ENCODE results near the gene AXDND1. TPM values are rescaled to one million over a fixed set of nuclear protein-coding genes. Genes with fewer than 3 reads are reported as not detected.

Gene AXDND1
- total and polyA plus RNA-seq, 9 of the 15 experiments (the other 6 are each of a cell fraction or from before 2014, with no cell fraction given) = 0.03 to 0.13 (median 0.06) TPM; not detected in 5

GRCh38 chr1:179598631-179599030, 232.9 kb downstream of the AXDND1 start:
- Histone ChIP-seq H3K79me2 (ENCODE audit: control insufficient read depth, insufficient read depth, low read length) (no peaks in the 10 kb centered on the region), H3K4me3 (no peak overlapping the region), H3K9me1 (ENCODE audit: control insufficient read depth, insufficient read depth, low read length) (no peaks in the 10 kb centered on the region), H4K20me1 (replicated peaks; ENCODE audit: control insufficient read depth, insufficient read depth, low read length) (no peaks in the 10 kb centered on the region), H3K4me2 (ENCODE audit: insufficient read depth, low read length) (no peak overlapping the region), H2AFZ (ENCODE audit: low read depth, low read length) (no peak overlapping the region), H3K27ac (ENCODE audit: extremely low read depth, low read depth, low read length) (no peak overlapping the region), H3K4me1 (replicated peaks in 1 of 2; ENCODE audit: control insufficient read depth in 2 of 2, insufficient read depth in 2 of 2, low read length in 2 of 2) (no peaks in the 10 kb centered on the region), H3K9ac (ENCODE audit: insufficient read depth in 1 of 2, low read depth in 2 of 2, low read length in 2 of 2) (no peak overlapping the region), H3K36me3 (ENCODE audit: control insufficient read depth, insufficient read depth, low read length) (no peaks in the 10 kb centered on the region), H3K9me3 (replicated peaks; ENCODE audit: control insufficient read depth, insufficient read depth, low read depth, low read length) (no peaks in the 10 kb centered on the region), H3K27me3 (ENCODE audit: control insufficient read depth in 2 of 2, insufficient read depth in 2 of 2, low read length in 2 of 2) (peaks cover 0 to 1% of the 10 kb centered on the region in 2 experiments; a peak in 1 of 5 replicates)
- FAIRE-seq (no peak), ATAC-seq (no peak), DNase-seq (ENCODE audit: extremely low read depth in 1 of 4, low spot score in 3 of 4) (no peak)
- ChIA-PET CTCF (ENCODE audit: low intra/inter-chr PET ratio) (interaction anchor here (0.7 kb wide), 2 partner anchors 347 to 416 kb away, joined by 3 to 4 read pairs; no protein-coding TSS in a partner anchor), POLR2A (no interaction called here)
- intact Hi-C loops (cut with micrococcal nuclease) (loop anchor here (2.0 to 10.0 kb wide), 3 partner anchors 214 to 516 kb away; partner anchors contain the start of gene TOR3A), in situ Hi-C loops (cut with MboI) (no loop called here)
- WGBS (ENCODE audit: insufficient coverage, low coverage, missing lambda C conversion rate) = 0% methylated on average over 1 of the region's 1 CpG
- BruUV-seq (replicated peaks) = no TSS peak
- TF ChIP-seq C11orf30 (IDR thresholded peaks at IDR 0.05; ENCODE audit: low read depth) = no peak
- TF ChIP-seq MECOM (CRISPR knock-in tag; IDR thresholded peaks at IDR 0.05) = no peak
- no peak for TF ChIP-seq ZNF121 (CRISPR knock-in tag; conservative IDR thresholded peaks at IDR 0.05)
- TF ChIP-seq GABPB2 (CRISPR knock-in tag; conservative IDR thresholded peaks at IDR 0.05) = no peak
- TF ChIP-seq RBM39 (optimal IDR thresholded peaks at IDR 0.05; ENCODE audit: low read depth, low read length) = no peak
- TF ChIP-seq USF1 (CRISPR knock-in tag; IDR thresholded peaks at IDR 0.05) = no peak
- no peak for TF ChIP-seq MTA2 (IDR thresholded peaks at IDR 0.05; ENCODE audit: low read depth)
- TF ChIP-seq ETV1 (tag; conservative IDR thresholded peaks at IDR 0.05; ENCODE audit: low read depth) = no peak
- no peak for TF ChIP-seq ZNF140 (CRISPR knock-in tag; IDR thresholded peaks at IDR 0.05)
- TF ChIP-seq ZNF143 (CRISPR knock-in tag; IDR thresholded peaks at IDR 0.05) = no peak
- TF ChIP-seq HEY1 (CRISPR knock-in tag; IDR thresholded peaks at IDR 0.05; ENCODE audit: borderline replicate concordance) = no peak

Measured in K562 (cell line).